SW480 (cell line): ENCODE measurements around the gene FBP2.

Experiments used
- DNase-seq: peaks from one replicate; pipeline ENCODE4 v3.0.0-alpha.2; 2016; ENCODE audit warnings: low spot score

The FBP2 gene

GRCh38 chr9:94593459-94594345 is at the start of gene FBP2:
Gene FBP2, minus strand, starts transcription at chr9:94593824. Its CDS starts 98 bp downstream, at chr9:94593726.
- no peak for DNase-seq

GRCh38 chr9:94643176-94643575 is 49.6 kb upstream of the FBP2 start:
- no peak for DNase-seq

- DNase-seq, result no peak
Measured at GRCh38 chr9:94642501-94642900, 48.9 kb upstream of the FBP2 start.

DNA sequence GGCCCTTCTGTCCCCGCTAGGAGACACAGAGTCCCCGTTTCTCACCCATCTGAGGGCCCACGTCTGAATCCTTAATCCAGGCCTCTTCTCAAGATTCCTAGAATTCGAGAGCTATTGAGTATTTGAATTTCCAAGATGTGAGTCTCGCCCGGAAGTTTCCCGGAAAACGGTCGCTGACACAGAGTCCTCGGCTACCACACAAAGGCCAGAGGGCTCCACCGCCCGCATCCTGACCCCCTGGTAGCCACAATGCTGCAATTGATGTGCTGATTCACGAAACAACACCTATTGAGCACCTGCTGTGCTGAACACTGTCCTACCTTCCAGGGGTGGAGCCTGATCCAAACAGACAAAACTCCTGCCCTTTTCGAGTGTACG is 46.4 kb upstream of the FBP2 start:
- no peak for DNase-seq

DNA sequence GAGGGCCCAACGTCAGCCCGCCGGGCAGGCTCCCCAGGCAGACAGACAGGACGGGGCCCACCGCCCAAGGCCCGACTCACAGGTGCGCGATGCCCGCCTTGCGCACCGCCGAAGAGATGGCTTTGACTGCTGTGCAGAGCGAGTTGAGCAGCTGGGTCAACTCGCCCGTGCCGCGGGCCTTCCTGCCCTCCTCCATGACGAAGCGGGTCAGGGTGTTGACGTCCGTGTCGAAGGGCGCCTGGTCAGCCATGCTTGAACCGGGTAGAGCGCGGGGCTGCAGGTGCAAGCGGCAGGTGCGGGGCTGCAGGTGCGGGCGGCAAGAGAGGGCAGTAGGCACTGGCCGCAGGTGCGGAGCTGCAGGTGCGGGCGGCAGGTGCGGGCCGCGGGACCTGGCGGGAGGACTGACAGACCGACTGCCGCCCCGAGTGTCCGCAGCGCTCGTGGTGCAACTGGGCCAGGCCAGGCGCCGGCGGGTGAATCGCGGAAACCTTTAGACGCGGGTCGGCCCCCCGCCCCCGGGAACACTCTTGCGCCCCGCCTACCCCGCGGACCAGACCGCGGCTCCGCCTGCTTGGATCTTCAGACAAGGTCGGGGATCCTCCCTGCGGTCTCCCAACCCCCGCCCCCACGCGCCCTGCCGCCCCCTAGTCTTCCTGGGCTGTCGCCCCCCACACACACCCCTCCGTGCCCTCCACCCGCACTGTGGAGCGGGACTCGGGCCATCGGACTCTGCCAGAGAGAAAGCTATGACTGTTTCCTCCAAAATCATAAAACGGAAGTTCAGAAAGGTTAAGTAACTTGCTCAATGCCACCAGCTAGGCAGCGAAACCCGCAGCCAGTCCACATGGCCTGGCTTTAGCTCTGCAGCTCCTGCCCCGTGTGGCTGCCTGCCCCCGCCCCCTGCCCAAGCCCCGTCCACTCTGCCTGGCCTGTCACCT is 45.7 kb upstream of the FBP2 start, which contains the start of gene FBP1:
Gene FBP1 (minus strand): TSS at position 458 of the 938 bp plus-strand sequence. CDS start 208 bp downstream, at position 250.
- DNase-seq, result no peak

GRCh38 chr9:94638335-94639060 is 44.9 kb upstream of the FBP2 start:
- no peak for DNase-seq

GRCh38 chr9:94632737-94633136 is 39.1 kb upstream of the FBP2 start:
- DNase-seq, result no peak

GRCh38 chr9:94631599-94631998 is 38.0 kb upstream of the FBP2 start:
- DNase-seq, result no peak

GRCh38 chr9:94630833-94631232 is 37.2 kb upstream of the FBP2 start:
- no peak for DNase-seq

GRCh38 chr9:94630281-94630680 is 36.7 kb upstream of the FBP2 start:
- no peak for DNase-seq

DNA sequence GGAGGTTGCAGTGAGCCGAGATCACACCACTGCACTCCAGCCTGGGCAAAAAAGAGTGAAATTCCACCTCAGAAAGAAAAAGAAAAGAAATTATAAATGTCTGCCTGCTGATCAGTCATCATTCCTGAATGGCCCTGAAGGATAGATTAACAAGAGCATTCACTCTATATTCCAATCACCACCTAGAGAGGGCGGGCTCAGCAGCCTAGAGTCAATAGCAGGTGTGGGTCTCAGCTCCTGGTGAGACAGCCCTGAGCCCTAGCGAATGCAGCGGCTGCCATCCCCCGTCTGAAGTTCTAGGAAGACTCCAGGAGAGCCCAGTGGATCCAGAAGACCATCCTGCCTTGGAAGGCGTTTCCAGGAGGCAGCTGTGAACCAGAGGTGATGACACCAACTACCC is 33.7 kb upstream of the FBP2 start:
- no peak for DNase-seq

DNA sequence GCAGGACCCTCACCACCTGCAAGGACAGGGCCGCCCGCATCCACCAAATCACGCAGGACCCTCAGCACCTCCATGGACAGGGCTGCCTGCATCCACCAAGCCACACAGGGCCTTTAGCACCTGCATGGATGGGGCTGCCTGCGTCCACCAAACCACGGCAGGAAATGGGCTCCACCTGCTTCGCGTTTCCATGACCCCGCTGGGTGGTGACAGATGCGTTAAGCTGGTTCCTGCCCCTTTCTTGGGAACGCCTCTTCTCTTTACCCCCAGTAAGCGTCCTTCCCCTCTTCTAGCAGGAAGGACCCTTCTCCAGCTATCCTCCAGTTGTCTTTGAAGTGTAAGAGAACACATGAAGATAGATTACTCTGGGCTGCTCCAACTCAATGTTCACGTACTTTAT is 32.2 kb upstream of the FBP2 start:
- no peak for DNase-seq

DNA sequence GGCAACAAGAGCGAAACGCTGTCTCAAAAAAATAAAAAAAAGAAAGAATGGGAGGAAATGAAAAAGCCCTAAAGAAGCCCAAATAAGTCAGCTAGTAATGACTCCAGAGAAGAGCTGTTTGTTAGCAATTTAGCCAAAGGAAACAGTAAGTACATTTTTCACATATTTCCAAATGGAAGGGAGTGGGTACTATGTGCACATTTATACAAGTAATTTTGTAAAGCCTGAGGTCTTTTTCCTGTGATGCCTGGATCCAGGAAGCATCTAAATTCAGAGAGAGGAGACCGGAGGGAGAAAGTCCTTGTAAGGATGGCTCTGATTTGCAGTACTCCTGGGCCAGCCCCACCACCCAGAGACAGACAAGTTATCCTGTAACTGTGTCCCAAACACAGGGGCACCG is 31.0 kb upstream of the FBP2 start:
- no peak for DNase-seq

GRCh38 chr9:94623253-94623652 is 29.6 kb upstream of the FBP2 start:
- peak; percentile 37 for DNase-seq

GRCh38 chr9:94622087-94622800 is 28.6 kb upstream of the FBP2 start:
- no peak for DNase-seq

GRCh38 chr9:94619026-94619425 is 25.4 kb upstream of the FBP2 start:
- DNase-seq, result no peak

- no peak for DNase-seq
Measured at GRCh38 chr9:94613003-94613402, 19.4 kb upstream of the FBP2 start.

GRCh38 chr9:94612071-94612470 is 18.4 kb upstream of the FBP2 start:
- peak; percentile 22 for DNase-seq

DNA sequence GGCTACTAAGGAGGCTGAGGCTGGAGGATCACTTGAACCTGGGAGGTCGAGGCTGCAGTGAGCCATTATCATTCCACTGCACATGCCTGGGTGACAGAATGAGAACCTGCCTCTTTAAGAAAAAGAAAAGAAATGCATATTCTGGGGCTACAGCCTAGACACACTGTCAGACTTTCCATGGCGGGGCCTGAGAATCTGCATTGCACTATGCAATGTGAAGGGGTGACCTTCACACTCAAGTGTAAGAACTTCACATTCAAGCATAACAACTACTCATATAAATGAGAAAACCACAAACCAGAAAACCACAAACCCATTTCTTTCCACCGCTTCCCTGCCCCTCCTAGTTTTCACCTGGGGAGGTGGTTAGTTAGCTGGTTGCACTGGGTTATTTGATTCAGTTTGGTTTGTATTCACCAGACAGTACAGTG is 18.0 kb upstream of the FBP2 start:
- DNase-seq, result peak; percentile 56

- no peak for DNase-seq
Measured at GRCh38 chr9:94610181-94610606, 16.6 kb upstream of the FBP2 start.

DNA sequence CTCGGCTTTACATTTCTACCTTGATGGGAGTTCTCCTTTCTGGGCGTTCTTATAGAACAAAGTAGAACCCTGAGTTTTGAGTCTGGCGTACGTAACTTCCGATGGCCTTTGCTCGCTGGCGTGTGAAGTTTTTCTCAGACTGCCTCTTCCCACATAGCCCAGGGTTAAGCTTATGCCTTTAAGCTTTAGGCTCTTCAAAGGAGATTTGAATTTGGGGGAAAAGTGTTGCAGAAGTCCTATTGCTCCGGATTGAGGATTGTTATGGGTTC is 13.7 kb upstream of the FBP2 start:
- no peak for DNase-seq
